Neural cell (in vitro differentiated cells): ENCODE data around the gene RAET1E.

Experiments
- EP300 ChIP-seq: fragments of 450-650 bp; conservative IDR thresholded peaks from 2 replicates; pipeline ENCODE4 v1.6.1; 2014; ENCODE audit warnings: antibody characterized with exemption, mild to moderate bottlenecking, moderate library complexity; ENCODE audit not compliant: poor library complexity, severe bottlenecking
- EZH2 ChIP-seq: fragments of 200-600, 300-800 bp; shearing (Covaris generic), sonication (generic); IDR thresholded peaks from 2 replicates; pipeline ENCODE4 v1.6.1; 2014; ENCODE audit warnings: antibody characterized with exemption, low read length, borderline replicate concordance, mild to moderate bottlenecking; ENCODE audit not compliant: insufficient read depth, poor library complexity, severe bottlenecking
- POLR2AphosphoS5 ChIP-seq: IDR thresholded peaks from 2 replicates; pipeline ENCODE4 v1.6.1; 2012
- SMC3 ChIP-seq: fragments of 450-650 bp; conservative IDR thresholded peaks from 2 replicates; pipeline ENCODE4 v1.6.1; 2014; ENCODE audit warnings: antibody characterized with exemption, mild to moderate bottlenecking, moderate library complexity; ENCODE audit not compliant: poor library complexity
- TF ChIP-seq, protein P1 (sequence below): fragments of 450-650 bp; IDR thresholded peaks from 2 replicates; pipeline ENCODE4 v1.5.1; 2014; ENCODE audit warnings: antibody characterized with exemption, mild to moderate bottlenecking, moderate library complexity; ENCODE audit not compliant: poor library complexity, severe bottlenecking

GRCh38 chr6:149862922-149863697 is 34.8 kb downstream of the RAET1E start:
- TF ChIP-seq, protein P1, sequence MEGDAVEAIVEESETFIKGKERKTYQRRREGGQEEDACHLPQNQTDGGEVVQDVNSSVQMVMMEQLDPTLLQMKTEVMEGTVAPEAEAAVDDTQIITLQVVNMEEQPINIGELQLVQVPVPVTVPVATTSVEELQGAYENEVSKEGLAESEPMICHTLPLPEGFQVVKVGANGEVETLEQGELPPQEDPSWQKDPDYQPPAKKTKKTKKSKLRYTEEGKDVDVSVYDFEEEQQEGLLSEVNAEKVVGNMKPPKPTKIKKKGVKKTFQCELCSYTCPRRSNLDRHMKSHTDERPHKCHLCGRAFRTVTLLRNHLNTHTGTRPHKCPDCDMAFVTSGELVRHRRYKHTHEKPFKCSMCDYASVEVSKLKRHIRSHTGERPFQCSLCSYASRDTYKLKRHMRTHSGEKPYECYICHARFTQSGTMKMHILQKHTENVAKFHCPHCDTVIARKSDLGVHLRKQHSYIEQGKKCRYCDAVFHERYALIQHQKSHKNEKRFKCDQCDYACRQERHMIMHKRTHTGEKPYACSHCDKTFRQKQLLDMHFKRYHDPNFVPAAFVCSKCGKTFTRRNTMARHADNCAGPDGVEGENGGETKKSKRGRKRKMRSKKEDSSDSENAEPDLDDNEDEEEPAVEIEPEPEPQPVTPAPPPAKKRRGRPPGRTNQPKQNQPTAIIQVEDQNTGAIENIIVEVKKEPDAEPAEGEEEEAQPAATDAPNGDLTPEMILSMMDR: peak; percentile 20
- TF ChIP-seq EZH2 (no peak), POLR2AphosphoS5 (peak; percentile 38), EP300 (no peak), SMC3 (no peak)
